Panc1 (cell line): Measurements from ENCODE around the gene MAP3K13. TPM values are rescaled to one million over a fixed set of nuclear protein-coding genes. Genes with fewer than 3 reads are reported as not detected.

Experiments
- ATAC-seq: fragments of 200-7000 bp; cut with Tn5 transposase; 2 replicates; pipeline ENCODE4 v1.9.1; 2020; ENCODE audit warnings: mild to moderate bottlenecking, moderate library complexity
- BruUV-seq: library from RNA; stranded (reverse); fragments of 400-500 nt; replicated peaks from 2 replicates; lab custom pipeline; 2021; lab: Mats Ljungman, UMichigan
- CTCF ChIA-PET: fragments of 300-600 bp; sonication (Branson Sonifier 250); formaldehyde crosslinking; loops from one replicate; lab custom pipeline; 2022; ENCODE audit warnings: antibody characterized with exemption; lab: Charles Lee
- POLR2A ChIA-PET: fragments of 300-600 bp; sonication (Branson Sonifier 250); formaldehyde crosslinking; loops from one replicate; lab custom pipeline; 2022; ENCODE audit warnings: antibody characterized with exemption; lab: Charles Lee
- DNase-seq: peaks from one replicate; pipeline ENCODE4 v3.0.0-alpha.2; 2010; ENCODE audit warnings: low read depth, low spot score
- H3K27ac ChIP-seq: 2 replicates; pipeline ENCODE4 v1.5.1; 2011; ENCODE audit warnings: mild to moderate bottlenecking, low read length, inconsistent platforms
- H3K27me3 ChIP-seq: fragments of 200-500 bp; sonication (Bioruptor generic); 2 replicates; pipeline ENCODE4 v1.6.0; 2014; ENCODE audit warnings: low read length, inconsistent platforms; ENCODE audit not compliant: control insufficient read depth, insufficient read depth
- H3K36me3 ChIP-seq: fragments of 200-500 bp; sonication (Bioruptor generic); 2 replicates; pipeline ENCODE4 v1.5.1; 2014; ENCODE audit warnings: inconsistent platforms, mild to moderate bottlenecking, low read length, moderate library complexity; ENCODE audit not compliant: control insufficient read depth, insufficient read depth
- H3K4me1 ChIP-seq: 2 replicates; pipeline ENCODE4 v1.5.1; 2011; ENCODE audit warnings: inconsistent platforms, mild to moderate bottlenecking, low read length, moderate library complexity; ENCODE audit not compliant: control insufficient read depth, insufficient read depth
- H3K4me3 ChIP-seq, 2 experiments: 2 replicates each; pipeline ENCODE4 v1.5.1; 2011 to 2012; ENCODE audit warnings: low read depth in 2 of 2, low read length in 2 of 2, mild to moderate bottlenecking in 2 of 2, inconsistent platforms in 1 of 2, moderate library complexity in 1 of 2
- H3K9me3 ChIP-seq: fragments of 200-500 bp; sonication (Bioruptor generic); 2 replicates; pipeline ENCODE4 v1.5.1; 2014; ENCODE audit warnings: low read depth, mild to moderate bottlenecking, inconsistent platforms, low read length, moderate library complexity; ENCODE audit not compliant: control insufficient read depth, insufficient read depth
- CTCF ChIP-seq: fragments of 450-650 bp; IDR thresholded peaks from 2 replicates; pipeline ENCODE4 v1.5.1; 2017; ENCODE audit warnings: mild to moderate bottlenecking
- POLR2AphosphoS5 ChIP-seq: IDR thresholded peaks from 2 replicates; pipeline ENCODE4 v1.6.1; 2012; ENCODE audit warnings: mild to moderate bottlenecking, low read depth, low read length, moderate library complexity
- REST ChIP-seq, 2 experiments: IDR thresholded peaks; 2 replicates each; pipeline ENCODE4 v1.6.1; 2011 to 2012; ENCODE audit warnings: low read depth in 2 of 2, control low read depth in 1 of 2, low read length in 1 of 2, mild to moderate bottlenecking in 1 of 2, moderate library complexity in 1 of 2; ENCODE audit not compliant: insufficient read depth in 1 of 2
- SIN3A ChIP-seq: IDR thresholded peaks from 2 replicates; pipeline ENCODE4 v1.6.1; 2012; ENCODE audit warnings: low read depth, mild to moderate bottlenecking, low read length, moderate library complexity, borderline replicate concordance; ENCODE audit not compliant: insufficient read depth
- TCF7L2 ChIP-seq: IDR thresholded peaks from 2 replicates; pipeline ENCODE4 v1.6.1; 2011; ENCODE audit warnings: mild to moderate bottlenecking, low read depth, low read length, inconsistent platforms
- in situ Hi-C: cut with HindIII; loops from 2 replicates; pipeline ENCODE4 v1.10.0; 2016; ENCODE audit warnings: low sequenced_read_pairs, low pct_unique_long_range_greater_than_20kb
- intact Hi-C: fragments of 100-400 bp; cut with micrococcal nuclease; formaldehyde crosslinking; loops from one replicate; pipeline ENCODE4 v1.10.0; 2022; ENCODE audit not compliant: unreplicated experiment
- total RNA-seq: library from RNA; stranded (reverse); gene quantifications from one replicate; pipeline ENCODE4 v1.2.1, GENCODE V29; 2021; ENCODE audit not compliant: unreplicated experiment

Gene MAP3K13
- total RNA-seq, 1 experiment from 2014 or later = 26.6 TPM

- BruUV-seq = no TSS peak
- ChIA-PET CTCF (no interaction called here), POLR2A (no interaction called here)
- no peaks in the 10 kb centered on the region for H3K27me3 ChIP-seq
- TF ChIP-seq POLR2AphosphoS5 (no peak), SIN3A (no peak), CTCF (no peak), REST (IDR thresholded peaks at IDR 0.05; ENCODE audit: insufficient read depth in 1 of 2, low read depth in 2 of 2, low read length in 1 of 2) (no peak), TCF7L2 (no peak)
- no peak overlapping the region for H3K4me3 ChIP-seq
- in situ Hi-C loops = no loop called here
- DNase-seq = no peak
- H3K27ac ChIP-seq = peak overlapping the region; percentile 36; the same call in 1 of the 2 replicates
- ATAC-seq = no peak
- intact Hi-C loops = no loop called here
- peaks cover 16% of the 10 kb centered on the region for H3K4me1 ChIP-seq
- no peaks in the 10 kb centered on the region for H3K9me3 ChIP-seq
- no peaks in the 10 kb centered on the region for H3K36me3 ChIP-seq
Observed at GRCh38 chr3:185330644-185331043, 32.3 kb upstream of the MAP3K13 start.

GRCh38 chr3:185332026-185332735 is 30.8 kb upstream of the MAP3K13 start:
- intact Hi-C loops (no loop called here), in situ Hi-C loops (no loop called here)
- no peaks in the 10 kb centered on the region for H3K9me3 ChIP-seq
- H3K36me3 ChIP-seq = no peaks in the 10 kb centered on the region
- H3K27ac ChIP-seq = peak overlapping the region; percentile 60; the same call in 1 of the 2 replicates
- CTCF ChIA-PET = no interaction called here
- H3K4me1 ChIP-seq = peaks cover 29% of the 10 kb centered on the region
- POLR2A ChIA-PET = no interaction called here
- ATAC-seq (no peak), DNase-seq (no peak)
- no TSS peak for BruUV-seq
- no peak for TF ChIP-seq TCF7L2
- no peak for TF ChIP-seq SIN3A
- no peak for TF ChIP-seq CTCF
- TF ChIP-seq REST (IDR thresholded peaks at IDR 0.05; ENCODE audit: insufficient read depth in 1 of 2, low read depth in 2 of 2, low read length in 1 of 2) = no peak
- no peak for TF ChIP-seq POLR2AphosphoS5
- H3K4me3 ChIP-seq = no peak overlapping the region
- no peaks in the 10 kb centered on the region for H3K27me3 ChIP-seq
